B cell (primary cell): ENCODE results near the gene TEKT3. TPM values are rescaled to one million over a fixed set of nuclear protein-coding genes. Genes with fewer than 3 reads are reported as not detected.

Experiments
- ATAC-seq: fragments of 200-7000 bp; cut with Tn5 transposase; one replicate; pipeline ENCODE4 v1.10.0; 2021; ENCODE audit warnings: low read depth, mild to moderate bottlenecking, moderate number of reproducible peaks, moderate library complexity
- CTCF ChIA-PET: fragments of 350-600 bp; sonication (Branson Sonifier 250); formaldehyde crosslinking; loops from one replicate; lab custom pipeline; 2021; ENCODE audit warnings: antibody characterized with exemption, inconsistent platforms; lab: Charles Lee
- POLR2A ChIA-PET: fragments of 350-600 bp; sonication (Branson Sonifier 250); formaldehyde crosslinking; loops from one replicate; lab custom pipeline; 2021; ENCODE audit warnings: antibody characterized with exemption; lab: Charles Lee
- DNase-seq: peaks from one replicate; pipeline ENCODE4 v3.0.0; 2013
- H2AFZ ChIP-seq: 2 replicates; pipeline ENCODE4 v1.6.1; 2012; ENCODE audit warnings: mild to moderate bottlenecking, low read depth, low read length; ENCODE audit not compliant: insufficient read depth, poor library complexity, severe bottlenecking
- H3K27ac ChIP-seq, 2 donors: 1 replicate in 1 of 2; 2 replicates in 1 of 2; pipeline ENCODE4 v1.5.1; 2012 to 2013; ENCODE audit warnings: low read length in 2 of 2, mild to moderate bottlenecking in 2 of 2, moderate library complexity in 1 of 2
- H3K27me3 ChIP-seq, 4 experiments: fragments of 200-600 bp in 1 of 4; sonication (generic) in 1 of 4; replicated peaks in 1 of 4; 1 replicate in 2 of 4; 2 replicates in 2 of 4; pipeline versions ENCODE4 v1.6.1 to v1.7.0; 2013 to 2016; ENCODE audit warnings: low read length in 3 of 4, mild to moderate bottlenecking in 2 of 4, mixed read lengths in 1 of 4, moderate library complexity in 1 of 4; ENCODE audit not compliant: insufficient read depth in 4 of 4, control insufficient read depth in 3 of 4; ENCODE audit errors: control extremely low read depth in 1 of 4
- H3K36me3 ChIP-seq, 2 experiments: replicated peaks in 1 of 2; 1 replicate in 1 of 2; 2 replicates in 1 of 2; pipeline versions ENCODE4 v1.6.1 to v1.7.1; 2013; ENCODE audit warnings: low read length in 1 of 2; ENCODE audit not compliant: insufficient read depth in 2 of 2, control insufficient read depth in 1 of 2; ENCODE audit errors: control extremely low read depth in 1 of 2, extremely low read depth in 1 of 2
- H3K4me1 ChIP-seq, 2 donors: fragments of 200-600 bp in 1 of 2; sonication (generic) in 1 of 2; 1 replicate in 1 of 2; 2 replicates in 1 of 2; pipeline versions ENCODE4 v1.5.1 to v1.6.1; 2013 to 2017; ENCODE audit warnings: low read length in 2 of 2; ENCODE audit not compliant: control insufficient read depth in 2 of 2, insufficient read depth in 2 of 2
- H3K4me2 ChIP-seq: replicated peaks from 2 replicates; pipeline ENCODE3; 2012; ENCODE audit warnings: mild to moderate bottlenecking, low read depth, low read length; ENCODE audit not compliant: poor library complexity, severe bottlenecking
- H3K4me3 ChIP-seq, 5 experiments: fragments of 200-600 bp in 1 of 5; sonication (generic) in 1 of 5; 1 replicate in 3 of 5; 2 replicates in 2 of 5; pipeline versions ENCODE4 v1.5.1 to v1.7.0; 2011 to 2016; ENCODE audit warnings: low read length in 4 of 5, mild to moderate bottlenecking in 4 of 5, low read depth in 2 of 5, control low read depth in 1 of 5, moderate library complexity in 1 of 5; ENCODE audit not compliant: insufficient read depth in 1 of 5; ENCODE audit errors: control extremely low read depth in 1 of 5, extremely low read depth in 1 of 5
- H3K79me2 ChIP-seq: fragments of 200-600 bp; sonication (generic); one replicate; pipeline ENCODE4 v1.6.0; 2016; ENCODE audit warnings: low read length; ENCODE audit not compliant: control insufficient read depth, insufficient read depth
- H3K9ac ChIP-seq: fragments of 200-600 bp; sonication (generic); 2 replicates; pipeline ENCODE4 v1.6.1; 2017; ENCODE audit warnings: mild to moderate bottlenecking, low read length, moderate library complexity
- H3K9me3 ChIP-seq, 3 donors: one replicate each; pipeline versions ENCODE4 v1.6.1 to v1.7.1; 2013; ENCODE audit warnings: low read length in 2 of 3; ENCODE audit not compliant: control insufficient read depth in 2 of 3, insufficient read depth in 1 of 3; ENCODE audit errors: control extremely low read depth in 1 of 3
- H4K20me1 ChIP-seq: 2 replicates; pipeline ENCODE4 v1.6.0; 2012; ENCODE audit warnings: mild to moderate bottlenecking, low read length; ENCODE audit not compliant: insufficient read depth, control insufficient read depth, poor library complexity, severe bottlenecking
- H3K27ac Mint-ChIP-seq: one replicate; pipeline ENCODE4 v1.8.0; 2021; ENCODE audit warnings: mixed read lengths
- H3K27me3 Mint-ChIP-seq: one replicate; pipeline ENCODE4 v1.8.0; 2021; ENCODE audit warnings: mixed read lengths
- H3K4me1 Mint-ChIP-seq: one replicate; pipeline ENCODE4 v1.8.0; 2021; ENCODE audit warnings: mixed read lengths
- H3K4me3 Mint-ChIP-seq: one replicate; pipeline ENCODE4 v1.8.0; 2021; ENCODE audit warnings: mixed read lengths
- H3K9me3 Mint-ChIP-seq: one replicate; pipeline ENCODE4 v1.8.0; 2022; ENCODE audit warnings: mixed read lengths; ENCODE audit not compliant: insufficient read depth
- CTCF ChIP-seq: fragments of 200-600 bp; IDR thresholded peaks from one replicate; pipeline ENCODE4 v1.8.0; 2022; ENCODE audit warnings: antibody characterized with exemption, mild to moderate bottlenecking
- EZH2 ChIP-seq: IDR thresholded peaks from 2 replicates; pipeline ENCODE4 v1.6.1; 2012; ENCODE audit warnings: borderline replicate concordance, low read depth, mild to moderate bottlenecking, moderate library complexity, low read length; ENCODE audit not compliant: insufficient read depth, poor library complexity, severe bottlenecking
- WGBS: methylation state at CpG from one replicate; pipeline ENCODE4 v1.1.5; 2013; ENCODE audit warnings: missing lambda C conversion rate; ENCODE audit not compliant: insufficient coverage; 5-methylcytosine and 5-hydroxymethylcytosine counted together
- intact Hi-C: fragments of 100-400 bp; cut with micrococcal nuclease; formaldehyde crosslinking; loops from one replicate; pipeline ENCODE4 v1.10.0; 2022
- polyA plus RNA-seq: library from polyadenylated mRNA; depleted of rRNA; stranded (reverse); fragments of >200 nt; gene quantifications from 2 replicates; pipeline ENCODE4 v1.2.3, GENCODE V29; 2012
- total RNA-seq, 2 donors: library from RNA; stranded (reverse); fragments of 120-200 nt in 1 of 2; gene quantifications; 1 replicate in 1 of 2; 2 replicates in 1 of 2; pipeline versions ENCODE4 v1.2.3 to v1.2.4, GENCODE V29; 2013 to 2022

Gene TEKT3
- total and polyA plus RNA-seq, 2 donors (not counting 1 experiment from before 2014, with no cell fraction given), result 0.49 to 1.8 TPM

DNA sequence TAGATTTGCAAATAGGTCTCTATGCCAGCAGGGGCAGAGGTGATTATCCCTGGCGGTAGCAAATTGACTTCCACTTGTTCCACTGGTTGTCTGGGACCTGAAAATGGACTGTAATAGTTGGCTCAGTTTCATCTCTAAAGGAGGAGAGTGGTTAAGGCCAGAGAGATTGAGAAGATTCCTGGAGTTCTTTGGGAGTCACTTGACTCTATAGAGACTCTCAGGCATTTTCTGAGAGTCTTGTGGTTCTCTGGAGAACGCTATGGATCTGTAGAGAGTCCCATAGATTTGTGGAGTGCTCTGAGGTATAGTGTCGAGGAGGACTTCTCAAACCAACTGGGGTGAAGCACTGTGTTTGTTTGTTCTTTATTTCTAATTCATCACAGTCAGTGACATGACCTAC lies 67.4 kb downstream of the TEKT3 start:
- H4K20me1 ChIP-seq, result no peaks in the 10 kb centered on the region
- H2AFZ ChIP-seq, result no peak overlapping the region
- H3K27me3 Mint-ChIP-seq, result peaks cover 8% of the 10 kb centered on the region
- POLR2A ChIA-PET, result no interaction called here
- H3K9me3 Mint-ChIP-seq, result peaks cover 2% of the 10 kb centered on the region
- no peaks in the 10 kb centered on the region for H3K4me1 ChIP-seq
- H3K9ac ChIP-seq, result no peak overlapping the region
- H3K4me2 ChIP-seq, result no peak overlapping the region
- CTCF ChIA-PET, result interaction anchor here (1.9 kb wide), 1 partner anchor 17 kb away, joined by 5 read pairs; no protein-coding TSS in a partner anchor
- WGBS, result 93% methylated on average over 1 of the region's 3 CpGs
- H3K4me3 Mint-ChIP-seq, result no peak overlapping the region
- H3K79me2 ChIP-seq, result no peaks in the 10 kb centered on the region
- H3K4me1 Mint-ChIP-seq, result no peaks in the 10 kb centered on the region
- TF ChIP-seq CTCF (no peak), EZH2 (no peak)
- H3K4me3 ChIP-seq, result no peak overlapping the region
- no peaks in the 10 kb centered on the region for H3K36me3 ChIP-seq
- intact Hi-C loops, result no loop called here
- peaks cover 0 to 6% (median 1%) of the 10 kb centered on the region in 3 donors for H3K9me3 ChIP-seq
- DNase-seq (no peak), ATAC-seq (no peak)
- H3K27ac ChIP-seq, result no peak overlapping the region
- H3K27ac Mint-ChIP-seq, result no peak overlapping the region
- peaks cover 0 to 4% (median 0%) of the 10 kb centered on the region in 4 experiments for H3K27me3 ChIP-seq

DNA sequence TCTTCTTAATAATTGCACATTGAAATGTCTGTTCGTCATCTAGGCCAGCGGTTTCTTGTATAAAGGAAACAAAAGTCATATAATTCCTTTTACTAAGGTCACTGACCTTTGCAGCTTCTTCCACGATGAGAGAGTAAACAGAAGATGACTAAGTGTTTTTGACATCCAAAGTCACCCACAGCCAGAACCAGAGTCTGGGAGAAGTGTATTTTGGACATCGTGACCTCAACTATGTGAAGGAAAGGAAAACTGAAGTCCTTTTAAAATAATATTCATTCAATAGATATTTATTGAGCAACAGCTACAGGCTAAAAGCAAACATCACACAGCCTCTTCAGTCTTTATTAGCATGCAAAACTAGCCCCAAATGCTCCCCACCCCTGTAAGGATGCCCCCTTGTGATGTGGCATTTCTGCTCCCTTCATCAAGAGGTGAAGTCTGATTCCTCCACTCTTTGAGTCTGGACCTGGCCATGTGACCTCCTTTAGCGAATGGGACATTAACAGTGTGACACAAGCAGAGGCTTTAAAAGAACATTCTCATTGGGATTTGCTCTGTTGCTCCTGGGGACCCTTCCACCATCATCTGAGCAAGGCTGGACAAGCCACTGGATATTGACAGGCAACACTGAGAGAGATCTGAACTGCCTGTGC lies 68.1 kb downstream of the TEKT3 start:
- 64% methylated on average over 1 of the region's 5 CpGs for WGBS
- Histone ChIP-seq H4K20me1 (no peaks in the 10 kb centered on the region), H3K27ac (no peak overlapping the region), H3K27me3 (no peaks in the 10 kb centered on the region), H3K9ac (no peak overlapping the region), H3K4me2 (no peak overlapping the region), H3K36me3 (no peaks in the 10 kb centered on the region), H3K79me2 (no peaks in the 10 kb centered on the region), H2AFZ (no peak overlapping the region), H3K4me3 (no peak overlapping the region), H3K4me1 (no peaks in the 10 kb centered on the region), H3K9me3 (peaks cover 0 to 6% (median 1%) of the 10 kb centered on the region in 3 donors)
- POLR2A ChIA-PET, result no interaction called here
- CTCF ChIA-PET, result interaction anchor here (1.9 kb wide), 1 partner anchor 16 kb away, joined by 5 read pairs; no protein-coding TSS in a partner anchor
- DNase-seq, result no peak
- no peaks in the 10 kb centered on the region for H3K4me1 Mint-ChIP-seq
- intact Hi-C loops, result no loop called here
- peaks cover 9% of the 10 kb centered on the region for H3K27me3 Mint-ChIP-seq
- H3K27ac Mint-ChIP-seq, result no peak overlapping the region
- peaks cover 2% of the 10 kb centered on the region for H3K9me3 Mint-ChIP-seq
- no peak overlapping the region for H3K4me3 Mint-ChIP-seq
- ATAC-seq, result no peak
- no peak for TF ChIP-seq EZH2
- TF ChIP-seq CTCF, result no peak
